GM15510 (cell line): ENCODE results near the gene GMPPA.
A peak's percentile ranks its signal among the peaks of the same experiment; 100 is the strongest.

Source experiments
- POLR2A ChIP-seq: IDR thresholded peaks from 3 replicates; pipeline ENCODE4 v1.6.1; 2011; ENCODE audit warnings: borderline replicate concordance; ENCODE audit not compliant: insufficient read length; ENCODE audit errors: extremely low read depth

Gene GMPPA

DNA sequence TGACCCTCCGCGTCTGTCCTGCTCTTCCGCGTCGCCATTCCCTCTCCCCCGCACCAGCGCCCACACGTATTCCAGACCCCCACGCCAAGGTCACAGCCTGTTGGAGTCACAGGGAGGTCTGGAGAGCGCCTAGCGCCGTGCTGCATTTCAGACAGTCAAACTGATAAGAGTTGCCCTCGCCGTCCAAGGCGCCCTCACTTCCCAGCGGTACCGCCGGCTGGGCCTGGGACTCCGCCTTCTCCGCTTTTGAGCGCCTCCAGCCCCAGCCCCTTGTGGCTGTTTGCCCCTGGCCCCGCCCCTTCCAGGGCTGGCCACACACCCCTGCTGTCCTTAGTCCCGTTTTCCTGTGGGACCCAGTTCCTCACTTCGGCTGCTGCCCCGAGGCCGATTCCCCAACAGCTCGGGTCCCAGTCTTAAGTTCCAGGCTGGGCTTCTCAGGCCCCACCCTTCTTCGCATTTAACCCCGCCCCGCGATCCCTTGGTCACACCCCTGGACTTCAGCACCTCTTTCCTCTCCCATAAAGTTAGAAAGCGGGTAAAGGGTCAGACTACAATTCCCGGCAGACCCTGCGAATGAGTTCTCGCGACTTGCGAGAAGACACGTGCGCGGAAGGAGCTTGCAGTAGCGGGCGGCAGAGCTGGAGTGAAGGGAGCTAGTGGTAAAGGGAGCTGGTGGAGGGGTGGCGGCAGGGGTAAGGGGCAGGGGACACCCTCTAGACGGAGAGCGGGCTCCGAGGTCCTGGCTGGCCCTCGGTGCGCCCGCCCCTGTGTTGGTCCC, at the start of gene GMPPA:
GMPPA (plus strand) TSS at position 612 of the 778 bp plus-strand sequence. CDS start 1,085 bp downstream, outside the sequence.
- TF ChIP-seq POLR2A: peak; percentile 86

GRCh38 chr2:219449609-219450008, 49.1 kb upstream of the GMPPA start:
- no peak for TF ChIP-seq POLR2A

DNA sequence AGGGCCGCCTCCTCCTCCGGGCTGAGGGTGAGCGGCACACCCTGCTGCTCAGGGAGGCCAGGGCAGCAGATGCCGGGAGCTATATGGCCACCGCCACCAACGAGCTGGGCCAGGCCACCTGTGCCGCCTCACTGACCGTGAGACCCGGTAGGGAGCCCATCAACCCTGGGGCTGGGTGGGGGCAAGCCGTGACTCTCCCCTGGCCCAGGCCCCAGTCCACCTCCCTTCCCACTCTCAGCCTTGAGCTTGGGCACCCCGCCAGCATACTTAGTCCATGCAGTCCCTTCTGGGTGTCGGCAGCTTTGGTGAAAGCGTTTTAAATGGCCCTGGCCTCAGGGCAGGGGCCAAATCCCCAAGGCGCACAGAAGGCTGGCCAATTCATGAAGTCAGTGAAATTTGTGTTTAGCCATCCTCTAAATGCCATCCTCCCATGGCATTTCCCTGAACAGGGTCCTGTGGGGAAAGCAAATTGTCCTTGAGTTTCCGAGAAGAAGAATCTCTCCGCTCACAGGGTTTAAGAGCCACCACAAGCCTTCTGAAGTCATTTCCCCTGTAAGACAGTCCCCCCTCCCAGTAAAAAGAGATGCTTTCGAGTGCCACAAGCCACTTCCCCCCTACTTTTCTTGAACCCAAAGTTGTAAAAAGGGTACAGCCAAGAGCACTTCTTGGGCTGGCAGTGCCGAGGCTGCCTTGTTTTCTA, 46.9 kb upstream of the GMPPA start:
- no peak for TF ChIP-seq POLR2A

GRCh38 chr2:219452361-219453317, 46.1 kb upstream of the GMPPA start:
- TF ChIP-seq POLR2A: no peak

- TF ChIP-seq POLR2A: no peak
Observed at GRCh38 chr2:219453671-219454590, 44.8 kb upstream of the GMPPA start.

GRCh38 chr2:219455581-219455980, 43.1 kb upstream of the GMPPA start:
- no peak for TF ChIP-seq POLR2A

GRCh38 chr2:219457784-219458369, 40.8 kb upstream of the GMPPA start:
- TF ChIP-seq POLR2A: no peak

DNA sequence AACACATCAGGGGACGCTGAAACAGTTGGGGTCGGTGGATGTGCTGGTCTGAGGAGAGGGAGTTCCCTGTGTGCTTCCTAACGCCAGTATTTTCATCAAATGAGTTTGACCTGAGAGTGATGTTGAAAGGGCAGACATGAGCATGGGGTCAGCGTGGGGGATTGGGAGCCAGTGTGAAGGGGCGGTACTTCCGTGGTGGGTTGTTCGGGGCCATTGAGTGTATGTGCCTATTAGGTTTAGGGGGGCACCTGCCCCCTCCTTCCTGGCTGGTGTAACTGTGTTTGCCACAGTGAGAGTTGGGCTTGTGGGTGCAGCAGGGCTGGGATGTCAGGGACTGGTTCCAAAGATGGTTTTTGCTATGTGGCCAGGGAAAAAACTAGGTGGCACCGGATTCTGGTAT, 39.7 kb upstream of the GMPPA start:
- no peak for TF ChIP-seq POLR2A

DNA sequence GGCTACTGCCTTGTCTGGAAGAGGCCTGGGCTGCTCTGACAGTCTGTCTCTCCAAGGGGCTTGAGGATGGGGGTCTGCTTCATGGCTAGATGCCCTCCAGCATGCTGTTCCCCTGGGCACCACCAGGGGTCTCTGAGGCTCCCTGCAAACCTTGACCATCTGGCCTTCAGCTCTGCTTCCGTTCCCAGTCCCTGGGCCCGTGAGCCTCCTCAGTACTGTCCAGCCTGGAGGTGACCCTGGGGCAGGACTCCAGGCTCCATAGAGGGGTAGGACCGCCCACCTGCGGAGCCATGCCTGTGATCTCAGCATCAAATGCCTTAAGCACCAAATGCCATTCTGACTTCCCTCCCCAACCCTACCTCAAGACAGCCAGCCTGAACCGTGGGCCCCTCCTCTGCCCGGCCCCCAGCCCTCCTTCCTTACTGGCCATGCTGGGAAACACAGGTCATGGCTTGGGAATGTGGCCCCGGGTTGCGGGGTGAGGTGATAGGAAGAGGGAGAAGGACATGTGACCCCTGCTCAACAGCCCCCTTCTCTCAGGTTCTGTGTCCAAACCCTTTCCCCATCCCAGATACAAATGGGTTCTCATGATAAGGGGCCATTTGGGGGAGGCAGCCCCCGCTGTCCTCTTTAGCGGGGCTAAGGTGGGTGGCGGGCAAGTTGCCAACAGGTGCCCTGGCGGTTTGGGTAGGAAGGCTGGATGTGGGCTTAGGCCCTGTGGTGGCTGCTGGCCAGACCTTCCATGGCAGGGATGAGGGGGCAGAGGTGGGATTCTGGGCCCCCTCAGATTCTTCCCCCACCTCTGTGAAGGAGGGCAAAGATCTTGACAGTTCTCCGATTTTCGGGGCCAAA, 39.0 kb upstream of the GMPPA start:
- TF ChIP-seq POLR2A: no peak

DNA sequence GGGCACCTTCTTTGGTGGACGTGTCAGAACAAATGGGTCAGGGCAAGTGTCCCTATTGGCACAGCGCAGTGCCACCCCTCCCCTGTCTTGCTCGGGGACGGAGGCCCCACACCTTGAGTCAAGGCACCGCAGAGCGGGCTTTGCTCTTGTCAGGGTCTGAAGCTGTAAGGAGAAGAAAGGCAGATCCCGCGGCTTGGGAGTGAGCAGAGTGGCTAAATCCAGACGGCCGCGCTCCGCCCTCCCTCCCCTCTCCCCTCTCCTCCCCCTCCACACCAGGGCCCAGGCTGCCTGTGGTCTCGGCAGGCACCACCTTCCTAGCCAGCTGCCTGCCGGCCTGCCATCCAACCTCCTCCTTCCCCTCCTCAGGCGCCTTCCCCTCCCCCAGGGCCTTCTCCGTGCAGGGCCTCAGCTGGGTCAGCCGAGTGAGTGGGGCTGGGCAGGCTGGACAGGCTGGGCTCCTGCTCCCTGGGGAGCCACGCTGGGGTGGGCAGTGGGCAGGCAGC, 38.2 kb upstream of the GMPPA start:
- no peak for TF ChIP-seq POLR2A

GRCh38 chr2:219461047-219461514, 37.6 kb upstream of the GMPPA start:
- no peak for TF ChIP-seq POLR2A

DNA sequence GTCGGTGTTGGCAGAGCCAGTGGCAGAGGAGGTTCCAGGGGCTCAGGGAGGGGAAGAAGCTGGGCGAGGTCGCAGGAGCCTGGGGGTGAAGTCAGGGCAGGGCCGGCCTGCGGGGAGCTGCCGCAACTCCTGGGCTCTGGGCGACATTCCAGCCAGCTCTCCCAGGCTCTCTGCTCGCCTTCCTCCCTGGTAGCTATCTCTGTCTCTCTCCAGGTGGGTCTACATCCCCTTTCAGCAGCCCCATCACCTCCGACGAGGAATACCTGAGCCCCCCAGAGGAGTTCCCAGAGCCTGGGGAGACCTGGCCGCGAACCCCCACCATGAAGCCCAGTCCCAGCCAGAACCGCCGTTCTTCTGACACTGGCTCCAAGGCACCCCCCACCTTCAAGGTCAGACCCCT, 37.0 kb upstream of the GMPPA start:
- no peak for TF ChIP-seq POLR2A

GRCh38 chr2:219462349-219462748, 36.3 kb upstream of the GMPPA start:
- TF ChIP-seq POLR2A: no peak
